GM06990 (cell line): ENCODE data around the gene TGFBR1.

ENCODE experiments used
- DNase-seq: peaks from one replicate; pipeline ENCODE4 v3.0.0-alpha.2; 2011; ENCODE audit not compliant: insufficient read length; ENCODE audit errors: extremely low read depth
- H3K27me3 ChIP-seq: replicated peaks from 2 replicates; pipeline ENCODE4 v1.6.0; 2011; ENCODE audit warnings: low read length; ENCODE audit not compliant: control insufficient read depth, insufficient read depth
- H3K36me3 ChIP-seq: 2 replicates; pipeline ENCODE4 v1.5.1; 2011; ENCODE audit warnings: low read length; ENCODE audit not compliant: control insufficient read depth, insufficient read depth
- H3K4me3 ChIP-seq: replicated peaks from 2 replicates; pipeline ENCODE4 v1.5.1; 2011; ENCODE audit warnings: low read depth, mild to moderate bottlenecking, control low read depth, low read length
- TF ChIP-seq, protein P1 (sequence below): IDR thresholded peaks from 2 replicates; pipeline ENCODE4 v1.5.1; 2011; ENCODE audit warnings: low read length, control low read depth, mild to moderate bottlenecking, inconsistent platforms; ENCODE audit not compliant: insufficient read depth, poor library complexity, severe bottlenecking

TGFBR1 gene

DNA sequence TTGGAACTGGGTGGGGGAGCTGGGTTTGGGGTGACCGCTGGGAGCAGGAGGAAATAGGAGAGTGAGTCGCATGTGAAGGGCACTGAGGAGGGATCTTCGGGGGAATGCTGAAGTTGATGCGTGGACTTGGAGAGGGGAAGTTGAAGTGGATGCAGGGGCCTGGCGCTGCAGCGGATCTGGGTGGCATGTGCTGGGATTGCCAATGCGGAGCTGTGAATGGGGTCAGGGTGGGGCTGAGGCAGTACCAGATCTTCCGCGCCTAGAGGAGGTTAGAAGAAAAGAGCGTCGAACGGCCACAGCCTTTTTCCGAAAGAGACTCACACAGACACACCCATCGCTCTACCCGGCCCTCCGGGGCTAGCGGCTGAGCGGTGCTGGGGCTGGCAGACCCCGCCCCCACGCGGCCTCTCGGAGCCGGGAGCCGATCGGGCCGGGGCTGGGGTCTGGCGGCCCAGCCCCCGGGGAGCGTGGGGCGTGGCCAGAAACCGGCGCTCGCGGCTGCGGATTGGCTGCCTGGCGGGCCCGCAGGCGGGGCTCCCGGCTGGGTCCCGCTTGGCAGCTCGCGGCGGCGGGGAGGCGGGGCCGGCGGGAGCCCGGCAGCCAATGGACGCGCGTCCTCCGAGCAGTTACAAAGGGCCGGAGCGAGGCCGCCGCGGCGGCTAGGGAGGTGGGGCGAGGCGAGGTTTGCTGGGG is at the start of gene TGFBR1:
Gene TGFBR1 (plus strand): TSS at position 655 of the 693 bp plus-strand sequence. CDS start 93 bp downstream, outside the sequence.
- TF ChIP-seq, protein P1, sequence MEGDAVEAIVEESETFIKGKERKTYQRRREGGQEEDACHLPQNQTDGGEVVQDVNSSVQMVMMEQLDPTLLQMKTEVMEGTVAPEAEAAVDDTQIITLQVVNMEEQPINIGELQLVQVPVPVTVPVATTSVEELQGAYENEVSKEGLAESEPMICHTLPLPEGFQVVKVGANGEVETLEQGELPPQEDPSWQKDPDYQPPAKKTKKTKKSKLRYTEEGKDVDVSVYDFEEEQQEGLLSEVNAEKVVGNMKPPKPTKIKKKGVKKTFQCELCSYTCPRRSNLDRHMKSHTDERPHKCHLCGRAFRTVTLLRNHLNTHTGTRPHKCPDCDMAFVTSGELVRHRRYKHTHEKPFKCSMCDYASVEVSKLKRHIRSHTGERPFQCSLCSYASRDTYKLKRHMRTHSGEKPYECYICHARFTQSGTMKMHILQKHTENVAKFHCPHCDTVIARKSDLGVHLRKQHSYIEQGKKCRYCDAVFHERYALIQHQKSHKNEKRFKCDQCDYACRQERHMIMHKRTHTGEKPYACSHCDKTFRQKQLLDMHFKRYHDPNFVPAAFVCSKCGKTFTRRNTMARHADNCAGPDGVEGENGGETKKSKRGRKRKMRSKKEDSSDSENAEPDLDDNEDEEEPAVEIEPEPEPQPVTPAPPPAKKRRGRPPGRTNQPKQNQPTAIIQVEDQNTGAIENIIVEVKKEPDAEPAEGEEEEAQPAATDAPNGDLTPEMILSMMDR: no peak
- peak within 1 kb of the TSS; percentile 85 for H3K4me3 ChIP-seq
- no peaks in the 10 kb centered on the region for H3K27me3 ChIP-seq
- no peaks in the 10 kb centered on the region for H3K36me3 ChIP-seq
- peak; percentile 97 for DNase-seq

DNA sequence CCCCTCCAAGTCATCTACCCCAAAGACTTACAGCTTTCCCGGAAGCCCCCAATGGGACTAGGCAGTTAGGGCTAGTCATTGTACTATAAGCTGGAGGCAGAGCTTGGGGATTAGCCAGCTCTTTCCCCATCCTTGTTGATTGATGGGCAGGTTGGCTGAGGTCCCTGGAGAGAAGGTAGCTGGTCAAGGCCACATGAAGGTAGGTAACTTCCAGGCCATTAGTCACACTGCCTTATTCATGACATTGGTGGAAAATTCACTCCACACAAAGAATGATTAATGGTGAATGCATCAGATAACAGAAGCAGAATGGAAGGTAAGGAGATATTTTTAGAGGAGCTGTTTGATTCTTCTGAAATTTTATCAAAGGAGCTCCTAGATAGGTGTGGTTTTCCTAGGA is 49.5 kb upstream of the TGFBR1 start:
- Histone ChIP-seq H3K27me3 (no peaks in the 10 kb centered on the region), H3K4me3 (no peak overlapping the region), H3K36me3 (no peaks in the 10 kb centered on the region)
- DNase-seq: no peak
- TF ChIP-seq, protein P1: no peak

DNA sequence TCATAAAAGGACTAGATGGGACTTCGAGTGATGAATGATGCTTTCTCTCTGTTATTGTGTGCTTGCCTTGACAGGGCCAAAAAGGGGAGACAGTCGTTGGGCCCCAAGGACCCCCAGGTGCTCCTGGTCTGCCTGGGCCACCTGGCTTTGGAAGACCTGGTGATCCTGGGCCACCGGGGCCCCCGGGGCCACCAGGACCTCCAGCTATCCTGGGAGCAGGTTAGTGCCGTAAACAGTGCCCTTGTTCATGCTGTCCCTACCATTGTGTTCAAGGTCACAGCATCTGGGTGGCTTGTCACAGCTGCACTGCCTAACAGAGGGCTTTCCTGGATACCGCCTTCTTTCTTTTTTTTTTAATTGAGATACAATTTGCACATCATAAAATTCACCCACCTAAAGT is 48.7 kb upstream of the TGFBR1 start:
- DNase-seq: no peak
- TF ChIP-seq, protein P1: no peak

GRCh38 chr9:99056886-99057664 is 47.8 kb upstream of the TGFBR1 start:
- Histone ChIP-seq H3K36me3 (no peaks in the 10 kb centered on the region), H3K4me3 (no peak overlapping the region), H3K27me3 (no peaks in the 10 kb centered on the region)
- TF ChIP-seq, protein P1: no peak
- no peak for DNase-seq

More for the DNA sequence above, 48.7 kb upstream of the TGFBR1 start:
- H3K27me3 ChIP-seq: no peaks in the 10 kb centered on the region
- no peaks in the 10 kb centered on the region for H3K36me3 ChIP-seq
- no peak overlapping the region for H3K4me3 ChIP-seq

DNA sequence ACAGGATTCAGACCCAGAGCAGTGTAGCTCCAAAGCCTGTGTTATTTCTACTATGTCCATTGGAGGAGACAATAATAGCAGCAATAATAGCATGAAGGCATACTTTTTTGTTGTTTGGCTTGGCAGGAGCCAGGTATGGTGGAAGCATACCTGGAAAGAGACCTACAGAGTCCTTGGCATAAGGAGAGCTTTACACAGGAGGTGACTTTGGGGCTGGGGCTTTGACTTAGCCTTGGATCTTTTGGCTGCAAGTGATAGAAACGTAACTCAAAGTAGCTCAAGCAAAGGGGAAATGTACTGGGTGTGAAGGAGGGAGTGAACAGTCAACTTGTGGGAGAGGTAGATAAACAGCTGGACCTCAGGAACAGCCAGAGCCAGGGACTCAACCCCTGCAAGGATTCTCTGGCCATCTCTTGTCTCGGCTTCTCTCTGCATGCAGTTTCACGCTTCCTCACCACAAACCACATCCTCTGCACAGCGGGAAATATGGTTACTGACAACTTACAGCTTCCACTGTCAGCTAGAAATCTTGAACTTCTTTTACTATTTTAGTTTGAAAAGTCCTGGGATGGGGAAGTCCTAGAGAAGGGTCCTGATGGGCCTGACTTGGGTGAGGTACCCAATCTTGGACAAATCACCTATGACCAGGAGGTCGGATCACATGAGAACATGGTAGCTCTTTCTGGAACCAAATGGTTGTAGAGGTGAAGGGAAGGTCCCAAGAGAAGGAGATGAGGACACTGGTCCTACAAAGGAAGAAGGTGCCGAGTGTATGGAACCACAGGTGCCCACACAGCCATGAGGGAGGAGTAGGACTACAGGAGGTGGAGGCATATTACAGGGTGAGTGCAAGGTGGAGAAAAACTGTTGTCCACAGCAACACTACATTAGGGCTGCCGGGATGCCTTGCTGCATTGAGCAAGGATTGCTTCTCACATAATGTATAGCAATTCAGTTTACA is 47.0 kb upstream of the TGFBR1 start:
- peak; percentile 51 for DNase-seq
- H3K36me3 ChIP-seq: no peaks in the 10 kb centered on the region
- no peaks in the 10 kb centered on the region for H3K27me3 ChIP-seq
- TF ChIP-seq, protein P1: no peak
- no peak overlapping the region for H3K4me3 ChIP-seq
